Measurements from ENCODE around the gene POLR1A.

The POLR1A gene

DNA sequence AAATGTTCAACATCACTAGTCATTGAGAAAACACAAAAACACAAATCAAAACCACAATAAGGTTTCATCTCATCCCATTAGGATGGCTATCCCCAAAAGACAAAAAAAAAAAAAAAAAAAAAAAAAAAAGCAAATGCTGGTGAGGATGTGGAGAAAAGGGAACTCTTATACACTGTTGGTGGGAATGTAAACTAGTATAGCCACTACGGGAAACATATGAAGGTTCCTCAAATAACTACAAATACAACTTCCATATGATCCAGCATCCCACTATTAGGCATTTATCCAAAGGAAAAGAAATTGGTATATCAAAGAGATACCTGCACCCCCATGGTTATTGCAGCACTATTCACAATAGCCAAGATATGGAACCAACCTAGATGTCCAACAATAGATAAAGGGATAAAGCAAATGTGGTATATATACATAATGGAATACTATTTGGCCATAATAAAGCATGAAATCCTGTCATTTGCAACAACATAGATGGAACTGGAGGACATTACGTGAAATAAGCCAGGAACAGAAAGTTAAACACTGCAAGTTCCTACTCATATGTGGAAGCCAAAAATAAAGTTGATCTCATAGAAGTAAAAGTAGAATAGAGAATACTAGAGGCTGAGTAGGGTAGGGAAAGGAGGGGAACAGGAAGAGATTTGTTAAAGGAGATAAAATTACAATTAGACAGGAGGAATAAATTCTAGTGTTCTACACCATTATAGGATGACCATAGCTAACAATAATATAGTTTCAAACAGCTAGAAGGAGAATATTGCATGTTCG, 8.4 kb downstream of the POLR1A start:
- DNase-seq (ENCODE audit: low read depth) = no peak

DNA sequence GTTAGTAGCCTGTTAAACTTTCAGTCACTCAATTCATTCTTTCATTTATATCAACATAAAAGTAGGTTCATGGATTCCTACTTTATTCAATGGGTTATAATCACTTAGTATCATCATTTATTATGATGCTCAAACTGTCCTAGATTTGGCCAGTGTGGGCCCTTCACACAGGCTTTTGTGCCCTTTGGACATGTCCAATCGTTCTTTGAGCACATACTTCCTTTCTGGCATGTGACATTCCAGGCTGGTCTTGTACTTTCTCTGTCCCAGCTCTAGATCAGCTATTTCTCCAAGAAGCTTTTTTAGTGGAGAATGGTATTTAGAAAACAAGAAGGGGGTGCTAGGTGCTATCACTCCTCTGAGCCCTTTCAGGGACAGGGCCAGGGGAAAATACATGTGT, 11.5 kb downstream of the POLR1A start:
- no peak for DNase-seq (ENCODE audit: low read depth)

GRCh38 chr2:86087936-86088850, 17.5 kb downstream of the POLR1A start:
- no peak for DNase-seq (ENCODE audit: low read depth)

GRCh38 chr2:86082756-86083155, 22.9 kb downstream of the POLR1A start:
- DNase-seq (ENCODE audit: low read depth) = no peak

DNA sequence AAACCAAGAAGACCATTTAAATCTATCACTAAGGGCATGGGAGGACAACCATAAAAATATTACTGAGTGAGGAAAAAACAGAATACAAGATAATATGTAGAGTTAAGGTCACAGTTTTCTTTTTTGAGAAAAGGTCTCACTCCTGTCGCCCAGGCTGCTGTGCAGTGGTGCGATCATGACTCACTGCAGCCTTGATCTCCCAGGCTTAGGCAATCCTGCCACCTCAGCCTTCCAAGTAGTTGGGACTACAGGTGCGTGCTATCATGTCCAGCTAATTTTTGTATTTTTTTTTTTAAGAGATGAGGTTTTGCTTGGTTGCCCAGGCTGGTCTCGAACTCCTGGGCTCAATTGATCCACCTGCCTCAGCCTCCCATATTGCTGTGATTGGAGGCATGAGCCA, 24.0 kb downstream of the POLR1A start:
- DNase-seq (ENCODE audit: low read depth) = no peak

GRCh38 chr2:86079981-86080911, 25.4 kb downstream of the POLR1A start:
- DNase-seq (ENCODE audit: low read depth) = peak; percentile 14

DNA sequence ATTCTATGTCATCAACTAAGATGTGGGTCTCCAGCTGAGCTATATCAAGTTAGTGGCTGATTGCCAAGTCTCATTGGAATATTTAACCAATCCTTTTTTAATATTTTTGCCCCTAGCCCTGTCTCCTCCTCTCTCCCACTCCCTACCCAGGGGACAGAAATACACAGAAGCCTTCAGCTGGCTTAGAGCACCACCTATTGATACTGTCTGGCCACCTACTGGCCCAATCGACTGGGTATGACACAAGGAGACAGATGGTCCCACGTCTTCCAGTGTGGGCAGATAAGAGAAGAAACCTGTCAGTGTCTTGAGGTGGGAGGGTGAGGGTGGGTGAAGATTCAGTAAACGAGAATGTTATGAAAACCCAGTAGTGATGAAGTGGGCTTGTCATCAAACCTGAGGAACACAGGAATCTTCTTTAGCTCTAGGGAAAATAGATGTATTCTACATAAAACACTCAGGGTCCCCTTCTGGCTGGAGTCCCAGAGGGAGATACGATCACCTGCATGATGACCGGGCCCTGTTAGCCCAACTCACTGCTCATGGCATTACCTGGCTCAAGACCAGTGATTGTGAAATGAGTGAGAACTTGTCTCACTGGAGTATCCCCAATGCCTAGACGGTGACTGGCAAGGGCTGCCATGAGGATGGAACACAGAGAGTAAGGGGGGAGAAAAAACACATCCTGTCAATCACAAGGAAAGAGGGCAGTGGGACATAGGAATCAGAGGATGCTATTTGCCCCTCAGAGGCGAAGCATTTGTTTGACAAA, 26.7 kb downstream of the POLR1A start:
- no peak for DNase-seq (ENCODE audit: low read depth)

DNA sequence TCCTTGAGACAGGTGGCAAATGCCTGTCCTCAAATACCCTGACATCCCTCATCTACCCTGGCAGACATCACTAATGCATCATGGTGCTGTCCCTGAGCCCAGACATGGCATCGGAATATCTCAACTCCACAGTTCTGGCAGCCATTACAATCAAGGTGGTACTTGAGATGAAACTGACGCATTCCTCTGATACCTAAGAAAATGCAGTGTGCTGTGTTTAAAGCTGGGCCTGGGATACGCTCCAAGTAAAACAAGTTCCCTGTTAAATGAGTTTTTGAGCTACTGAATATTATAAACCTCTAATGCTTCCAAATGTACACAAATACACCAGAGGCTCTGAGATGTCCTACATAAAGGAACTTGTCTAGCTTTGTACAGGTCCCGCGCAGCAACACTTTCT, 29.8 kb downstream of the POLR1A start:
- DNase-seq (ENCODE audit: low read depth) = no peak

DNA sequence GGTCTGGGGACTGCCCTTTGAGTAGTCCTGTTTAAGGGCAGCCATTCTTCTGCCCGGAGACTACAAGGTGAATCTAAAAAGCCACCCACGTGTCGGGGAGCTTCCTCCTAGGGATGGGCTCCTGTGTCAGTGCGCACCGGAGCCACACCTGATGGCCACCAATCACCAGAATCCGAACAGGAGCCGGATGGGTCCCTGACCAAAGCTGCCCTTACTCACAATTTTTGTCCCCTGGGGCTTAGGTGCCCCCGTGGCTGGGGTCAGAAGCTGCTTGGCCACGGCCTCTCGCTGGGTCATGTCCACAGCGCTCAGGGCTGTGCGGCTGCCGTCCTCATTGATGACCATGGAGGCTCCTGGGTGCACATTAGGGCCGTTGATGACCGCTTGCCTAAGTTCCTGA, 30.9 kb downstream of the POLR1A start:
- no peak for DNase-seq (ENCODE audit: low read depth)

DNA sequence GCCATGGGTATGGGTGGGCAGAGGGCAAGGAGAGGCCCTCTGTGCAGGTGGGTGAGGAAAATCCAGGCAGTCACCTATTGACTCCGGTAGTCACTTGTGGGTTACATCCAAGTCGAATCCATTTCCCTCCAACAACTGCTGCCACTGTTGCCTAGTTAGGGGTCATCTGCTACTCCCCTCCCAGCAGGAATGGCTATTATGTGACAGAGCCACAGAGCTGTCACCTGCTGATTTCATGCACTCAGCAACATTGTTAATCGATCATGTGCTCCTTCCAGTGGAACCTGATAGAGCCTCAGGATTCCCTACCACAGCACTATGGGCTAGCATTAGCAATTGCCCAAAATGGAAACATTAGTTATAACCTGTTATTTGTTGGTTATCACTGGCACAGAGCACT, 31.4 kb downstream of the POLR1A start:
- no peak for DNase-seq (ENCODE audit: low read depth)

DNA sequence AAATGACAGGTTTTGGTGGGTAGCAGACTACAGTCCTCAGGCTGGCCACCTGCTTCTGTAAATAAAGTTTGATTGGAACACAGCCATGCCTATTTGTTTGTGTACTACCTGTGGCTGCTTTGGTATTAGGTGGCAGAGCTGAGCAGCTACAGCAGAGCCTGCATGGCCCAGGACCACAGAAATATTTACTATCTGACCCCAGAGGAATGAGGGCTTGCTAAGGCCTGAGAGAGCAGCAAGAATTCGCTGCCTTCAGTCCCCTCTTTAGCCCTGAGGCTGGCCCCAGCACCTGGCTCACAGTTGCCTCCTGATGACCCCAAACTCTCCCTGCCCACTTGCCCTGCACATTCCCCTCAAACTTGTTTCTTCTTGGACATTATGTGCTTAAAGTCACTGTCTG, 32.5 kb downstream of the POLR1A start:
- DNase-seq (ENCODE audit: low read depth) = no peak

GRCh38 chr2:86072271-86072858, 33.3 kb downstream of the POLR1A start:
- no peak for DNase-seq (ENCODE audit: low read depth)

- no peak for DNase-seq (ENCODE audit: low read depth)
Measured at GRCh38 chr2:86070868-86071267, 34.8 kb downstream of the POLR1A start.

- DNase-seq (ENCODE audit: low read depth) = no peak
Measured at GRCh38 chr2:86069783-86070339, 35.8 kb downstream of the POLR1A start.

DNA sequence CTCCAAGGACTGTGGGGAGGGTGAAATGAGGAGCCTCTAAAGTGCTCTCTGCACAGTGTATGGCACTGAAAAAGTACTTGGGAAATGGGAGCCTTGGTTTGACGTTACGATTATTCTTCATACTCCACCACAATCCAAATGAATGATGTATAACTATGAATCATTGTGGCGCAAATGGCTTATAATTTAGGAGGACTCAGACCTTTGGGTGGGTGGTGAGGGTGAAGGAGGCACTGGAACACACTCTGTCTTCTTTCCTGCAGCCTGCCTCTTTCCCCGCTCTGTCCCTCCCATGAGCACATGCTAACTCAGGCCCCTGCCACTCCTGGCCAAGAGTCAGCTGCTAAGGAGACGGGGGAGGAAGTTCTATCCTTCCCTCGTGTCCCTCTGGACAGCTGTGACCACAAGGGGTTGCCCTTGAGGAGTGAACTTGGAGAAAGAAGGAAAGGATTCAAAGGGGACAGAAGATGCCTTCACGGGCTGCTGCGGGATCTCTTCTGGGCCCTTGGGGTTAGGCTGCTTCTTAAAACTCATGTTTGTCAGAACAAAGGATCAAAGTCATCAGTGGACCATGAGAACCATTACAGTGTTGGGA, 36.5 kb downstream of the POLR1A start:
- no peak for DNase-seq (ENCODE audit: low read depth)

DNA sequence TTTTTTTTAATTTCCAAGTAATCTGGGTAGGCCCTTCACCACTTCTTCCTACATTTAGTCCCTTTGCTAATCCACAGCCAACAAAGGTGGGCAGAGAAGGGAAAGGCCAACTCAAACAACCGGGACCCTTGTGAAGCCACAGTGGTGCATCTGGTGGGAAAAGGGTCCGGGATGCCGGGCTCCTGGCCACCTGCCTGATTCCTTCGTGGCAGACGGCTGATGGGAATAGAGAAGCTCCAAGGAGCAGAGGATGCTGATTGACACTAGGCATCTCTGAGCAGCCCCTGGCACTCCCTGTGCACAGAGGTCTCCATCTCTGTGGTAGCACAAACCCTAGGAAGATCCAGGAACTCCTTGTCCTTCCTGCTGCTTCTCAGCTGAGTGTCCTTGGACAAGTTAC, 37.0 kb downstream of the POLR1A start:
- DNase-seq (ENCODE audit: low read depth) = no peak

- DNase-seq (ENCODE audit: low read depth) = no peak
Measured at GRCh38 chr2:86068136-86068588, 37.5 kb downstream of the POLR1A start.

DNA sequence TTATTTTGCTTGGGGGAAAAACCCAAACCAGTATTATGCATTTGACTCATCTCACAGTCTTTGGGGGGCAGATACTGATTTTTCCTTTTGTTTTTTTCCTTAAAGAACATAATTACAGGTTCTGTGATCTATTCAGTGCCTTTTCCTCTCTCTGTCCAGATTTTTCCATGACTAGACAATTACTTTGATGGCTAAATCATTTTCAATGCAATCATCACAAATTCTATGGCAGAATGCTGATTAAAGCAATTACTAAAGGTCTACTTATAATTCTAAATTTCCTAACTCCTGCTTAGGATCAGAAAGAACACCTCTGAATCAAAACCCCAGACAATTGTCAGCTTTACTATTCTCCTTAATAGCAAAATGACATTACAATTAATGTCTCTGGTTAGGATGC, 38.8 kb downstream of the POLR1A start:
- no peak for DNase-seq (ENCODE audit: low read depth)

- no peak for DNase-seq (ENCODE audit: low read depth)
Measured at GRCh38 chr2:86066007-86066578, 39.6 kb downstream of the POLR1A start.

- no peak for DNase-seq (ENCODE audit: low read depth)
Measured at GRCh38 chr2:86065512-86065911, 40.2 kb downstream of the POLR1A start.
